Activated CD8-positive, alpha-beta memory T cell treated with anti-CD3 and anti-CD28 coated beads, Interleukin-2, amount 50 U/mL, for 4 hours (primary cell): ENCODE measurements around the gene CAPN10.

Experiments used
- DNase-seq: peaks from one replicate; pipeline ENCODE4 v3.0.0-alpha.2; 2020

CAPN10 gene

DNA sequence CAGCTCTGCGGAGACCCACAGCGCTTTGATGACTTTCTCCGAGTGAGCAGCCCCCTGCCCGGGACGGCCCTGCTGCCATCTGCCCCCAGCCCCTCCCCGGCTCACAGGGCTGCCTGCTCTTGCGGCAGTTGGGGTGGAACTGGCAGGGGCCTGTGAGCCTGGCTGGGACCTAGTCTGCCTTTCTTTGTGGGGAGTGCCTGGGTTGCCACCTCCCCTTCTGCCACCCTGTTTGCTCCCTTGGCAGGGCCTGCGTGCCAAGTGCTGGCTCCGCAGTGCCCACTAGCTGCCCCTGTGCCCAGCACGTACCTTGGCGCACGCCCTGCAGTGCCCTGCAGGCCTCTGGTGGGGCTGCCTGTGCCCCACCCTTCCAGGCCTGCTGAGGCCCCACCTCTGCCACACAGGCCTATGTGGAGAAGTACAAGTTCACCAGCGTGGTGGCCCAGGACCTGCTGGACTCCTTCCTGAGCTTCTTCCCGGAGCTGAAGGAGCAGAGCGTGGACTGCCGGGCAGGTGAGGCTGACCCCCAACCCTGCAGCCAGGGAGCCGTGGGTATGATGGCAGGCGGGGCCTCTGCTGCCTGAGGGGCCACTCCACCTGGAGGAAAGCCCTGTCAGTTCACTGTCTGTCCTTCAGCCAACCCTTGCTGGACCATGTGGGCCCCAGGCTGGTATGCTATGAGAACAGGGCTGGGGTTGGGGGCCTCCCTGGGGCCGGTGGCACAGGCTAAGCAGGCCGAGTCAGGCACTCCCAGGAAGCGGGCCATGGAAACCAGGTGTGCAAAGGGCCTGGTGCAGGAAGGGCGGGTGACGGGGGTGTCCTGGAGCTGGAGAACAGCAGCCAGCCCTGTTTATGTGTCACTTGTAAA lies 11.2 kb upstream of the CAPN10 start:
- DNase-seq: no peak

DNA sequence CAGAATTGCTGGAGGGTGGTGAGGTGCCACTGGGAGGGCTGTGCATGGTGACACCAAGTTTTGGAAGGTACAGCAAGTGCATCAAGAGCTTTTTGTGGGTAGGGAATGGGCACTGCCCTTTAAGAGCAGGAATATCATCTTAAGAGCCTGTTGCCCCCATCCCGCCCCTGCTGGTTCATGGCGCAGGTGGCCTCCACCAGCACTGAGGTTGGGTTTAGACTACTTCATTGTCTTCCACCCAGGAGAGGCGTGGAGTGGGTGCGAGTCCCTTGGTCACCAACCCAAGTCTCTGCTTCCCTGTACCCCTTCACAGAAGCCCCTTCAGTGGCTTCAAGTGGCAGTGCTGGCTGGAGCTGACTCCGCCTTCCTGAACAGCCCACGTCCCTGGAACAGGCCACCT lies 10.5 kb upstream of the CAPN10 start:
- DNase-seq: no peak

- no peak for DNase-seq
Observed at GRCh38 chr2:240576436-240577205, 9.9 kb upstream of the CAPN10 start.

GRCh38 chr2:240577281-240578109 lies 9.0 kb upstream of the CAPN10 start:
- no peak for DNase-seq

GRCh38 chr2:240578110-240578450 lies 8.5 kb upstream of the CAPN10 start:
- DNase-seq: no peak

DNA sequence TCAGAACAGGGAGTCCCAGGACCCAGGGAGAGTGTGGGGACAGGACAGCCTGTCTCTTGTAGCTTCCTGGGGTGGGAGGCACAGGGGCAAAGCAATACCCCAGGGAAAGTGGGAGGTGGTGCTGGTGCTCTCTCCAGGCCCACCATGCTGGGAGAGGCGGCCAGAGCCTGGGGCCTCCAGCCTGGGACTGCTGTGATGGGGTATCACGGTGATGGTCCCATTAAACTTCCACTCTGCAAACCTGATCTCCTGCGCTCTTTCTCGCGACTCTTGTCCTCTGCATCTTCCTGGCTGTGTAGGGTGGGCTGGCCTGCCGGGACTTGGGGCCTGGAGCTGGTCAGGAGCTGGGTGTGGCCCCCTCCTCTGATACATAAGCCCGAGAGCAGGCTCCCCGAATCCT lies 8.0 kb upstream of the CAPN10 start:
- no peak for DNase-seq

- DNase-seq: no peak
Observed at GRCh38 chr2:240579071-240579762, 7.3 kb upstream of the CAPN10 start.

- DNase-seq: peak; percentile 73
Observed at GRCh38 chr2:240579771-240580614, 6.5 kb upstream of the CAPN10 start.

DNA sequence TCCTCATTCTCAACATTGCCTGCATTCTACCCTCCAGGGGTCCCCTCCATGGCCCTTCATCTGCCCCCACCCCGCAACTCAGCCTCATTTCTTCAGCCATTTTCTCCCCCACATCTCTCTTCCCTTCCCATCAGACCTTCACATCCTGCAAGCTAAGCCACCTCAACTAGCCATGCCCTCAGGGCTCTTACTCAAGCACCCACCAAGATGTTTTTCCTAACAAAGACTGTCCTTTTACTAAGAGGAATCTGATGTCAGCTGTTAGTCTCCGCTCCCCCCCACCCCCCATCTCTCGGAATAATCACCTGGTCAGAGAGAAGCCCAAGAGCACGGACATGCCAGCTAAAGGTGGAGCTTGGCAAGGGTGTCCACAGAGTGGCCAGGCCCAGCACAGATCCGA lies 4.7 kb upstream of the CAPN10 start:
- DNase-seq: no peak

DNA sequence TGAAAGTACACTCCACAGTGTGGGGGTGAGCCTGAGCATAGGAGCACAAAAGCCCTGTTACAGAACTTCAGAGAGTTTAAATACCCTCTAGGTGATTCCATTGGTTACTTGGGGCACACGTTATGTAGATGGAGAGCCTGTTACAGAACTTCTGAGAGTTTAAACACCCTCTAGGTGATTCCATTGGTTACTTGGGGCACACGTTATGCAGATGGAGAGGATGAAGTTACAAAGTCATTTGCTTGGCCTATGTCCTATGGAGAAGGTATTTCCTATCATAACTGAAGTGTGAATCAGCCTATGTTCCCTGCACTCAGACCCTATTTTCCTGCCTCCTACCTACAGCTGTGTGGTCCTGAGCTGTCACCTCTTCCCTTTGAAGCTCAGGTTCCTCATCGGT lies 3.8 kb upstream of the CAPN10 start:
- no peak for DNase-seq

- DNase-seq: no peak
Observed at GRCh38 chr2:240583774-240584173, 2.8 kb upstream of the CAPN10 start.

DNA sequence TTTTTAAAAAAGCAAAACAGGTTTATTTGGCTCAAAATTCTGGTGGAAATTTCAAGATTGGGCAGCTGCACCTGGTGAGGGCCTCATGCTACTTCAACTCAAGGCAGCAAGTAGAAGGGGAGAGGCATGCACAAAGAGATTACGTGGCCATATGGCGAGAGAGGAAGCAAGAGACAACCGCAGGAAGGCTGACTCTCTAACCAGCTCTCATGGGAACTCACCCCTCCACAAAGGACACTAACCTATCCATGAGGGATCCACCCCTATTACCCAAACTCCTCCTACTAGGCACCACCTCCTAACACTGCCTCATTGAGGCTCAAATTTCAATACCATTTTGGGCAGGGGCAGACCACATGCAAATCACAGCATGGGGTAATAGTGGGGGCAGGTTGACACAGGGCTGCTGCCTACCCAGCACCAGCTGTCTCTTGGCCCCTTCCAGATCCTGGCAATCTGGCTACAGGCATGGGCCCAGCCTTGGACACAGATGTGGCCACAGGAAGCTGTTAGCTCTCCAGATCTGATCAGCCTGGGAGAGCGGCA lies 2.0 kb upstream of the CAPN10 start:
- DNase-seq: no peak

- no peak for DNase-seq
Observed at GRCh38 chr2:240585101-240585500, 1.4 kb upstream of the CAPN10 start.

- no peak for DNase-seq
Observed at GRCh38 chr2:240585681-240586197, 795 bp upstream of the CAPN10 start.

DNA sequence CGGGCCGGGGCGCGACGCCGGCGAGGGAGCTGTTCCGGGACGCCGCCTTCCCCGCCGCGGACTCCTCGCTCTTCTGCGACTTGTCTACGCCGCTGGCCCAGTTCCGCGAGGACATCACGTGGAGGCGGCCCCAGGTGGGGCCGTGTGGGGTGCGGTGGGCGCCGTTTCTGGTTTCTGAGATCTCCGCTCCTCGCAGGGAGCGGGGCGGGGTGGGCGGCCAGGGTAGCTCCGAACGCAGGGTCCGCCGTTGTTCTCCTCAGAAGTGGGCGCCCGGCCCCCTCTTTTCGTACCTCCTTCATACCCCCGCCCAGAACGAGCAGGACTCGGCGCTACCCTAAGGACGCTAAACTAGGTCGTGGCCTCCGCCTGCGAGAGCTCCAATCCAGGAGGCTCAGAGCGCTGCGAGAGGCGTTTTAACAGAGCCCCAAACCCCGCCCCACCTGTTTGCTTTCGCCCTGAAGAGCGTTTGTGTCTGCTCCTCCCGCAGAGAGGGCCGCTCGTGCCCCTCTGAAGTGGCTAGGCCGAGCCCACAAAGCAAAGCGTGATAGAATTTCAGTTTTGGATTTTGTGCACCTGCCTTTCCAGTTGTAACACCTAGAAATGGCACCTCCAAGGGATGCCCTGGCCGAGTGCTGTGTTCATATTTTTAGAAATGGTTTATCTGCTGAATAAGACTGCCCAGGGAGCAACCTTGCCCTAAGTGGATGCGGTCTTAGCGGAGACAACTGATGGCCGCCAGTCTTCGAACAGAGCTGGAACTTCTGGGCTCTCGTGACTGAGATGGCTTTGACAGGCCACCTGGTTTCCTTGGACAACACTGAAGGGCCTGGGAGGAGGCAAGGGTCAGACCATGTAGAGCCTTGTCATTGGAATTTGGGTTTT lies 626 bp downstream of the CAPN10 start:
- DNase-seq: peak; percentile 63

GRCh38 chr2:240588006-240588655 lies 1.6 kb downstream of the CAPN10 start:
- no peak for DNase-seq

- no peak for DNase-seq
Observed at GRCh38 chr2:240588669-240589068, 2.1 kb downstream of the CAPN10 start.

- DNase-seq: no peak
Observed at GRCh38 chr2:240589375-240589774, 2.8 kb downstream of the CAPN10 start.

DNA sequence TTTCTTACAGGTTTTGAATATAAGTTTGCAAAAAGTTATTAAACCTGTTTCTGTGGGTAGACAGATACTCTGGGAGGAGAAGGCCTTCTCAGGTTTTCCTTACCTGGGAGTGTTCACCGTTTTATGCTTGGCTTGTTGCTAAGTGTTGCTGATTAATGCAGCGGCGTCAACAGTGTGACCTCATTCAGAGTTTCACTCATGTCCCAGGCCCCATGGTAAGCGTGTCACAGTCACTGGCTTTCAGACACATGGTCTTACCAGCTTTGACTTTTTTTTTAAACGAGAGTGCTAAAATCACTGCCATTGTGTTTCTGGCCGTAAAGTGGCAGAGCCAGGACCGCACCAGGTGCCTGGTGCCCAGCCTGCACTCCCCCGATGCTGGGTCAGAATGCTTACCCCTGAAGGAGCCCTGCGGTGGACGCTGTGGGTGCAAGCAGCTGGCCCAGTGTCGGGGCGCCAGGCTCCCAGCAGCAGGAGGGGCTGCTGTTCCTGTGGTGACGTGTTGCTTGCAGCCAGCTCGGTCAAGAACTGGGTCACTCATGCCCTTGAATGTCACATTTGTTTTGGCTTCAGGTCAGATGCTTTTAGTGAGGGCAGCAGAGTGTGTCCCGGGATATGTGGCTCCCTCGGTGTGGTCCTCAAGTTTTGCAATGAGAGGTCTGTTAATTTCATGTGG lies 3.5 kb downstream of the CAPN10 start:
- no peak for DNase-seq
